GM18867 (cell line): ENCODE measurements around the gene WDR88.
A peak's percentile ranks its signal among the peaks of the same experiment; 100 is the strongest.
"Not testable (repeated sequence)": the region's sequence is repeated elsewhere in the genome, so short reads cannot be mapped to it uniquely, and the experiment has no call there.

Experiments
- ATAC-seq: cut with Tn5 transposase; IDR thresholded peaks from one replicate; pipeline ENCODE4 v1.9.1; 2021; ENCODE audit warnings: mild to moderate bottlenecking, moderate library complexity; ENCODE audit not compliant: unreplicated experiment

The WDR88 gene

GRCh38 chr19:33126712-33127111 is 5.2 kb upstream of the WDR88 start:
- ATAC-seq: not testable (repeated sequence)

DNA sequence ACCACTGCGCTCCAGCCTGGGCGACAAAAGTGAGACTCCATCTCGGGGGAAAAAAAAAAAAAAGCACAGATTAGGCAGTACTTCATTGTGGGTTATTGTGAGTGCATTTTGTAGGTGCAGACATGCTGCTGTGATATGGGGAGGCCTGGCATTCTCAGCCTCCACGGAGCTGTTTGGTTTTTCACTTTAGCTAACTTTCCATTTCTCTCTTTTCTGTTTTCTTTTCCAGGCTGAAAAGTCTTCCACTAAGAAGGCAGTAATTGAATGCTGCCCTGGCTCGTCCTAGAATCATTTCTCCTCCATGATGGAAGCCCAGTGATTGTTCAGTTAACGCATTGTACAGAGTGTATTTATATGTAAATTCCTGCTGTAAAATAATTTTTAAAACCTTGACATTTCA is 2.0 kb upstream of the WDR88 start:
- no peak for ATAC-seq

GRCh38 chr19:33130433-33130832 is 1.5 kb upstream of the WDR88 start:
- no peak for ATAC-seq

- no peak for ATAC-seq
These were observed 511 bp downstream of the WDR88 start for GRCh38 chr19:33132425-33132824.

DNA sequence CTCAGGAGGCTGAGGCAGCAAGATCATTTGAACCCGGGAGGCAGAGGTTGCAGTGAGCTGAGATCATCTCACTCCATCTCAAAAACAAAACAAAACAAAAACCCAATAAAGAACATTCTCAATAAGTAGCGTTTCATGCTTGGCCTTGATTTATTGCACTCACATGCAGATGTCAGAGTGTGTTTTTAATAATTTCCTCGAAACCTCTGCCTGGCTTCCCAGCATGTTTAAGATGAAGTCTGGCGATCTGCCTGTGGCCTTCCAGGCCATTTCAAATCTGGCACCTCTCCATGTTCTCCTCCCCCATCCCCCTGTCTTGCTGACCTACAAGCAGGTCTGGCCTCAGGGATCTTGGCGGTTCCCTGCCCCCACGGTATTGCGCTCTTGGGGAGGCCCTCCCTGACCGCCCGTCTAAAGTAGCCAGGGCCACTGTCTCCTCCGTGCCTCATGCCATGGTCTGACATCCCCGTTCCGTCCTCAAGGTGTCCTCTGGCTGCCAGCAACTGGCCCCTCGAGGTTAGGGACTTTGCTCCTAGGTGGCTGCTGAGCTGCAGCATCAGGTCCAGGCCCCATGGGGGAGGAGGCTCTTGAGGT is 1.6 kb downstream of the WDR88 start:
- ATAC-seq: no peak

GRCh38 chr19:33134571-33135041 is 2.7 kb downstream of the WDR88 start:
- ATAC-seq: no peak

DNA sequence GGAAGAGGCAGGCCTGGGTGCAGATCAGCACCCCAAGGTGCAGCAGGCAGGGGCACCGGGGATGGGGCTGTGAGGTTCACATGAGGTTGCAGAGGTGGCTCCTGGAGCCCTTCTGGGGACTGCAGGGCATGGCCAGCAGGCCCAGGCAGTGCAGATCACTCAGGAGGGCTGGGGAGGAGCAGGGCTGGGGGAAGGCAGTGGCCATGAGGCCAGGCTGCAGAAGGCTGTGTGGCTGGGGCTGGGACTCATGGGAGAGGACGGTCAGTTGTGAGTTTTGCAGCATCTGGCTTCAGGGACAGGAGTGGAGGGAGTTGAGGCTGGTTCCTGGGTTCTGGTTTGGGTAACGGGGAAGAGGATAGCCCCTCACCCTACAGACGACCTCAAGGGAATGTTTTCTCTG is 7.3 kb downstream of the WDR88 start:
- no peak for ATAC-seq

GRCh38 chr19:33143897-33144405 is 12.0 kb downstream of the WDR88 start:
- ATAC-seq: peak; percentile 75

DNA sequence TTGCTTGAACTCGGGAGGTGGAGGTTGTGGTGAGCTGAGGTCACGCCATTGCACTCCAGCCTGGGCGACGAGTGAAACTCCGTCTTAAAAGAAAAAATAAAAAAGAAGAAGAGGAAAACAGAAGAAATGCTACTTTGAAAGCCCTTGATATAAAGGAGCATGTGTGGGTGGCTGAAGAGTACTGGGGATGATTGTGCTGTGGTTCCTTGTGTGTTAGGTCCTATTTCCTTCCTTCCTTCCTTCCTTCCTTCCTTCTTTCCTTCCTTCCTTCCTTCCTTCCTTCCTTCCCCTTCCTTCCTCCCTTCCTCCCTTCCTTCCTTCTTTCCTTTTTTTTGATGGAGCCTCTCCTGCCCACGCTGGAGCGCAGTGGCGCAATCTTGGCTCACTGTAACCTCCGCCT is 14.3 kb downstream of the WDR88 start:
- no peak for ATAC-seq

GRCh38 chr19:33147538-33147937 is 15.6 kb downstream of the WDR88 start:
- ATAC-seq: no peak

- ATAC-seq: no peak
These were observed 19.1 kb downstream of the WDR88 start for GRCh38 chr19:33150852-33151518.

- ATAC-seq: no peak
These were observed 20.3 kb downstream of the WDR88 start for GRCh38 chr19:33152176-33152575.

DNA sequence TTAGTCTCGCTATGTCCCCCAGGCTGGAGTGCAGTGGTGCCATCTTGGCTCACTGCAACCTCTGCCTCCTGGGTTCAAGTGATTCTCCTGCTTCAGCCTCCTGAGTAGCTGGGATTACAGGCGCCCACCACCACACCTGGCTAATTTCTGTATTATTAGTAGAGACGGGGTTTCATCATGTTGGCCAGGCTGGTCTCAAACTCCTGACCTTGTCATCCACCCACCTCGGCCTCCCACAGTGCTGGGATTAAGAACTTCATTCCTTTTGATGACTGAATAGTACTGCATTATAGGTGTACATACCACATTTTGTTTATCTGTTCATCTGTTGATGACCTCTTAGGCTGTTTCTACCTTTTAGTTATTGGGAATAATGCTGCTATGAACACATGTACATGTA is 20.7 kb downstream of the WDR88 start:
- not testable (repeated sequence) for ATAC-seq

DNA sequence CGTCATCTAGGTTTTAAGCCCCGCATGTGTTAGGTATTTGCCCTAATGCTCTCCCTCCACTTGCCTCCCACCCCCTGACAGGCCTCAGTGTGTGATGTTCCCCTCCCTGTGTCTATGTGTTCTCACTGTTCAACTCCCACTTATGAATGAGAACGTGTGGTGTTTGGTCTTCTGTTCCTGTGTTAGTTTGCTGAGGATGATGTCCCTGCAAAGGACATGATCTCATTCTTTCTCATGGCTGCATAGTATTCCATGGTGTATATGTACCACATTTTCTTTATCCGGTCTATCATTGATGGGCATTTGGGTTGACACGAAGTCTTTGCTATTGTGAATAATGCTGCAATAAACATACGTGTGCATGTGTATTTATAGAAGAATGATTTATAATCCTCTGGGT is 22.4 kb downstream of the WDR88 start:
- ATAC-seq: not testable (repeated sequence)

DNA sequence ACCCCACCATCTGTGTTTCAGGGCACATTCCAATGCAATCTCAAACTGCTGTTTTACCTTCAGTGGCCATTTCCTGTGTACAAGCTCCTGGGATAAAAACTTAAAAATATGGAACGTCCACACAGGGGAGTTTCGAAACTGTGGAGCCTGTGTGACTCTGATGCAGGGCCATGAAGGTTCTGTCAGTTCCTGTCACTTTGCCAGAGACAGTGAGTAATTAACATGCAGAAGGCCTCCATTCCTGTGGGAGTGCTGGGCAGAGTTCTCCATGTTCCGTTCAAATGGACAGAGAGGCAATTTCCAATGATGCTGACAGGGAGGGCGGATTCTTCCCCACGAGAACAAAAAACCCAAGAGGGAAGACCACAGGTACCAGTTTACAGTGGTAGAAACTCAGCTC is 24.4 kb downstream of the WDR88 start:
- ATAC-seq: no peak

GRCh38 chr19:33157906-33158305 is 26.0 kb downstream of the WDR88 start:
- no peak for ATAC-seq

GRCh38 chr19:33158365-33158764 is 26.5 kb downstream of the WDR88 start:
- no peak for ATAC-seq

GRCh38 chr19:33159149-33159548 is 27.2 kb downstream of the WDR88 start:
- ATAC-seq: no peak

- no peak for ATAC-seq
These were observed 28.0 kb downstream of the WDR88 start for GRCh38 chr19:33159893-33160292.

GRCh38 chr19:33161201-33161600 is 29.3 kb downstream of the WDR88 start:
- ATAC-seq: no peak

DNA sequence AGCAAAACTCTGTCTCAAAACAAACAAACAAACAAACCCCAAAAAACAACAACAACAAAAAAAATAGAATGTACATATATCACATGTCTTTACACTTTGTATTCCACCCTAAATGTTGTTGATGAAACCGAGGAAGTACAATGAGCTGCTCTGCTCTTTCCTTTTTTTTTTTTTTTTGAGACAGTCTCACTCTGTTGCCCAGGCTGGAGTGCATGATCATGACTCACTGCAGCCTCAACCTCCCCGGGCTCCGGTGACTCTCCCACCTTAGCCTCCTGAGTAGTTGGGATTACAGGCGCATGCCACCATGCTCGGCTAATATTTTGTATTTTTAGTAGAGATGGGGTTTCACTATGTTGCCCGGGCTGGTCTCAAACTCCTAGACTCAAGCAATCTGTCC is 31.6 kb downstream of the WDR88 start:
- no peak for ATAC-seq

DNA sequence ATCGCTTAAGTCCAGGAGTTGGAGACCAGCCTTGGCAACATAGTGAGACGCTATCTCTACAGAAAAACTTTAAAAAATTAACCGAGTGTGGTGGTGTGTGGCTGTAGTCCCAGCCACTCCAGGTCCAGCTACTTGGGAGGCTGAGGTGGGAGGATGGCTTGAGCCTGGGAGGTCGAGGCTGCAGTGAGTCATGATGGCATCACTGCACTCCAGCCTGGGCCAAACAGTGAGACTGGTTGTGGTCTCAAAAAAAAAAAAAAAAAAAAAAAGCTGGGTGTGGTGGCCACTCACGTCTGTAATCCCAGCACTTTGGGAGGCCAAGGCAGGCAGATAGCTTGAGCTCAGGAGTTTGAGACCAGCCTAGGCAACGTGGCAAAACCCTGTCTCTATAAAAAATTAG is 34.1 kb downstream of the WDR88 start:
- ATAC-seq: not testable (repeated sequence)

- ATAC-seq: no peak
These were observed 35.5 kb downstream of the WDR88 start for GRCh38 chr19:33167438-33167837.
